PFSK-1 (cell line): ENCODE measurements around the gene SALL3.

Experiments
- FOXP2 ChIP-seq: optimal IDR thresholded peaks from 2 replicates; pipeline ENCODE3; 2011; ENCODE audit warnings: borderline replicate concordance, control low read depth, inconsistent platforms; ENCODE audit not compliant: insufficient read depth; ENCODE audit errors: extremely low read length, extremely low read depth
- POLR2AphosphoS5 ChIP-seq: IDR thresholded peaks from 2 replicates; pipeline ENCODE4 v1.6.1; 2012; ENCODE audit warnings: low read depth, mild to moderate bottlenecking, control low read depth, low read length, moderate library complexity
- REST ChIP-seq, 2 experiments: IDR thresholded peaks; 2 replicates each; pipeline versions ENCODE4 v1.6.1 to v1.8.0; 2011 to 2012; ENCODE audit warnings: low read depth in 2 of 2, low read length in 2 of 2, control low read depth in 1 of 2, inconsistent platforms in 1 of 2, mild to moderate bottlenecking in 1 of 2, moderate library complexity in 1 of 2; ENCODE audit not compliant: insufficient read depth in 1 of 2
- SIN3A ChIP-seq: IDR thresholded peaks from 2 replicates; pipeline ENCODE4 v1.6.1; 2012; ENCODE audit warnings: mild to moderate bottlenecking, low read length, moderate library complexity, borderline replicate concordance; ENCODE audit not compliant: insufficient read depth
- TAF1 ChIP-seq: IDR thresholded peaks from 2 replicates; pipeline ENCODE4 v1.6.1; 2012; ENCODE audit warnings: low read length, control low read depth, borderline replicate concordance; ENCODE audit not compliant: insufficient read depth

GRCh38 chr18:79011300-79011870 lies 31.8 kb downstream of the SALL3 start:
- TF ChIP-seq FOXP2 (no peak), POLR2AphosphoS5 (no peak), SIN3A (no peak), REST (IDR thresholded peaks at IDR 0.05; ENCODE audit: insufficient read depth in 1 of 2, low read depth in 2 of 2, low read length in 2 of 2) (no peak), TAF1 (no peak)
